NOMO-1 (cell line): ENCODE data around the gene TSSK6.
A peak's percentile ranks its signal among the peaks of the same experiment; 100 is the strongest.

Experiments used
- DNase-seq, 2 experiments: peaks; one replicate each; lab custom pipeline; 2025; ENCODE audit not compliant: unreplicated experiment in 2 of 2; lab: John Stamatoyannopoulos, UW

TSSK6 gene

DNA sequence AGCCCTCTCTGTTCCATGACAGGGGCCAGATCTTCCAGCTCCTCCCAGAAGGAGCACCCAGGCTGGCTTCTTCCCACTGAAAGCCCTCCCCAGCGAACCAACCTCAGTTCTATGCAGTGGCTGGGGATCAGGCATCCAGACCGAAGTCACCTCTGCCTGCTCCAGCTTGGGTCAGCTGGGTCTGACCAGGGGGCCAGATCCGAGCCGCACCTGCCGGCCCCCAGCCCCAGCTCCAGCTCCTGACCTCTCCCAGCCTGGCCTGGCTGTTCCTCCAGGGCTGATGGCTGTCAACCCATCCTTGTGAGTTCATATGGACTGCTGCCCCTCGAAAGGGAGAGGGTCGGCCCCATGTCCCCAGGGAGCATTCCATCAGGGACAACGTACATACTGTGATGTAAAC is 8.0 kb downstream of the TSSK6 start:
- no peak for DNase-seq

DNA sequence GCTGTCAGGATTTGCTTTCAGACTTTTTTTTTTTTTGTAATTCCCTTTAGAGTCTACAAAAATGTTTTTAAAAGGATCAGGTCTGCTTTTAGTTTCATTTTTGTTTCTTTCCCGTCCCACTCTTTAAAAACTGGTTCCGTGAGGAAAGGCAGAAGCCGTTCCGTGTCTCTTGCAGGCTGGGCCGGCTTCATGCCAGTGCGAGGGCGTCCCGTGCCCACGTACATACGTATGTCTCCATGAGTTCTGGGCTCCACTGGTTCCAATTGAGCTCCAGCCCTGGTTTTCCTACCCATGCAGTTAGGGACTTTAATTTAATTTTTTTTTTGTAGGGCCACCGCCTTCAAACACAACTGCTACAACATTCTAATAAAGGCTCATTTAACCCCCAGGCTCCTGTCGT is 8.8 kb downstream of the TSSK6 start:
- no peak for DNase-seq

DNA sequence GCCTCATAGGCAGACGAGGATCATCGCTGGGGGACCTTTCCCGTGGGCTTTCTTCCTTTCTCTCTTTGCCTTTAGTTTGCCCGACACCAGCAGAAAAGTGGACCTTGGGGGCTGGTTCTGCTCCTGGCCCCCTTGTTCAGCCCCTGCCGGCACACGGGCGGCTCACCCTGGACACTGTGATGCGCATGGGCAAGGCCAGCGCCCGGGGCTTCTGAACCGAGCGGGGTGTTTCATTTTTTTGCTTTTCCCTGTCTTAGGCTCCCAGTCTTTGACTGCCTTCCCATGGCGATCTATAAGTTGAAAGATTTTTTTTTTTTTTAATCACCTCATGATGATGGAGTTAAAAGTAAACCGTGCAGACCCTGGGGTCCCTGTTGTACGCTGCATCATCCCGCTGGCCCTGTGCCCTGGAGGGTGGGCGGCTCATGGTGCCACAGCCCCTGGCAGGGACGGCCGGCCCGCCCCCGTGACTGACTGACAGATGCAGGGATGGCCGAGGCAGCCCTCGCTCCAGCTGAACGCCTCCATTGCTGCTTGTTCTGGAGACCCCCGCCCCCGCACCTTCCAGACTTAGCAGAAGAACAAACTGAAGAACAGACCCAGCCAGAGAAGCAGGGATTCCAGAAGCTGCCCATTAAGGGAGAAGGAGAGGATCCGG is 9.6 kb downstream of the TSSK6 start:
- DNase-seq: no peak

DNA sequence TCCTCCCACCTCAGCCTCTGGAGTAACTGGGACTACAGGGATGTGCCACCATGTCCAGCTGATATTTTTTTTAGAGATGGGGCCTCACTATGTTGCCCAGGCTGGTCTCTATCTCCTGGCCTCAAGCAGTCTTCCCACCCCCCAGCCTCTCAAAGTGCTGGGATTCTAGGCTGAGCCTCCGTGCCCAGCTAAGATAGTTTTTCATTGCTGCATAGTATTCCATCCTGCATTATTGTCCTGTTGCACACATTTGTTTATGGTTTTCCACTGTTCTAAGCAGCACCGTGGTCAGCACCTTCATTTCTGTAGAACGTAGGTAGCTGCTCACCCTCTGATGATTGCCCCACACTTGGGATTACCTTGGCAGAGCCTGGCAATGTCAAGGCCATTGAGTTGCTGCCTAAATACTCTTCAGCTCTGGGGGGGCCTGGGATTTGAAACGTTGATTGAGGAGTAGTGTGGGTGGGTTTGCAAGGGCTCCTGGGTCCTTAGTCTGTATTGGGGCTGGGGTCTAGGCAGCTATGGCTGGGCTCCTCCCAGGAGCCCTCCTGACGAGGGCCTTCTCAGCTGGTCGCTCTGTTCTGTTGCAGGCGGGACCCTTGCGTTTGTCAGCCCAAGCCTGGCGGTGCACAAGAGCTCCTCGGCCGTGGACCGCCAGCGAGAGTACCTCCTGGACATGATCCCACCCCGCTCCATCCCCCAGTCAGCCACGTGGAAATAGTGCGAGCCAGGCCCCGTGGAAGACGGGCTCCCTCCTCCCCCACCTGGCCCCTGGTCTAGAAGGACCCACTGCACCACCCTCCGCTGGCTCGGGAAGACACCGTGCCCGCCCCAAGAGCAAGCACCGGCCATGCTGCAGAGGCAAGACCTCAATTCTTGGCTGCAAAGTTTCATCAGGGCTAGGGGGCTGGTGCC is 10.3 kb downstream of the TSSK6 start:
- no peak for DNase-seq

DNA sequence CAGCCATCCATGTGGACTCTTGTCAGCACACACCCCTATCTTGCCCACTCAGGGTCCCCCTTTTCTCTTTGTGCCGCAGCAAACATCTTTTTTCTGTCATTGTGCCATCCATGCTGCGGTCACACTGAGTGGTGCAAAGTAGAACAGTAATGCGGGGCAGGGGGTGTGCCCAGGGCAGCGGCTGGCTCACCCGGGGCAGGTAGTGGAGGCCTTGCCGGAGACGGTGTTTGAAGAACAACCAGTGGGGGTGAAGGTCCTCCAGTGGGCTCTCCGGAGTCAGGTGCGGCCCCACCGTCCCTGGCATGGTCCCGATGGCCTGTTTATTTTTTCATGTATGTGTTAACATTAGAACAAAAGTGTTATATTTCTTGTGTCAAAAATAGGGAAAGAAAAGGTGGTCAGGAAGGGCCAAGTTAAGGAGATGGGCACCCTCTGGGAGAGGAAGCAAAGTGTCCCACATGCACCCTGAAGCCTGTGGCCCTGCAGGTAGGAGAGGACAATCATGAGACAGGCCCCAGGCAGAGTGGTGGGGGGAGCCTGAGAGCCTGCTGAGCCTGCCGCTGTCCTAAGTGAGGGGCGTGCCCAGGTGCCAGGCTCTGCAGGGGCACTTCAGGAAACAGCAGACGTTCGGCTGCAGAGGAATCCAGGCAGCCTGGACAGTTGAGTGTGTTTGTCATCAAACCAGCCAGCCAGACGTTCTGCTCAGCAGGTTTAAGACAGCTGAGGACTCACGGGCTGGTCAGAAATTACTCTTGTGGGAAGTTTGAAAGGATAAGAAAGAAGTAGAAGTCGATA is 12.3 kb downstream of the TSSK6 start:
- DNase-seq: no peak

DNA sequence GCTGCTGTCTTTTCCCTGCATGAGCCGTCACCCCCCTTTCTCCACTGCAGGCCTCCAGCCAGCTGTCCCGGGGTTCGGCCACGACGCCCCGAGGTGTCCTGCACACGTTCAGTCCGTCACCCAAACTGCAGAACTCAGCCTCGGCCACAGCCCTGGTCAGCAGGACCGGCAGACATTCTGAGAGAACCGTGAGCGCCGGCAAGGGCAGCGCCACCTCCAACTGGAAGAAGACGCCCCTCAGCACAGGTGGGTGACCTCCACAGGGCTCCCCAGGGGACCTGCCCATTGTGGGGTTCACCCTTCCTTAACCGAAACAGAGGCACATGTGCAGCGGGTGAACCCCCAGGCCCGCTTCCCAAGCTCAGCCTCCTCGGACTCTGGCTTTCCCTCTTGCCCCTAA is 13.1 kb downstream of the TSSK6 start:
- DNase-seq: no peak

DNA sequence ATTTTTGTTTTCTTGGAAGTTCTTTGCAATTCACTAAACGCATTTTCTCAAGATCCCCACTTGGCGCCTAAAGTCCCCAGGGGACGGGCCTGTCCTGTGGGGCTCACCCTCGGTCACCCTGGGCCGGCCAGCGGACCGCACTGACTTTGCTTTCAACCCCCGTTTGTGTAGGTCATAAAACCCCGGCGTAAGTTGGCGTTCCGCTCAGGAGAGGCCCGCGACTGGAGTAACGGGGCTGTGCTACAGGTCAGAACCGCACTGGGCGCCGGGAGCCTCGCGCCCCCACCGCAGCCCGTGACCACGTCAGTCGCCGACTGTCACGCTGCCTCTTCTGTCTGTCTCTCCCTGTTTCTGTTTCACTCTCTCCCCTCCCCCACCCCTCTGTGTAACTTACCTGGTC is 13.6 kb downstream of the TSSK6 start:
- DNase-seq: no peak

DNA sequence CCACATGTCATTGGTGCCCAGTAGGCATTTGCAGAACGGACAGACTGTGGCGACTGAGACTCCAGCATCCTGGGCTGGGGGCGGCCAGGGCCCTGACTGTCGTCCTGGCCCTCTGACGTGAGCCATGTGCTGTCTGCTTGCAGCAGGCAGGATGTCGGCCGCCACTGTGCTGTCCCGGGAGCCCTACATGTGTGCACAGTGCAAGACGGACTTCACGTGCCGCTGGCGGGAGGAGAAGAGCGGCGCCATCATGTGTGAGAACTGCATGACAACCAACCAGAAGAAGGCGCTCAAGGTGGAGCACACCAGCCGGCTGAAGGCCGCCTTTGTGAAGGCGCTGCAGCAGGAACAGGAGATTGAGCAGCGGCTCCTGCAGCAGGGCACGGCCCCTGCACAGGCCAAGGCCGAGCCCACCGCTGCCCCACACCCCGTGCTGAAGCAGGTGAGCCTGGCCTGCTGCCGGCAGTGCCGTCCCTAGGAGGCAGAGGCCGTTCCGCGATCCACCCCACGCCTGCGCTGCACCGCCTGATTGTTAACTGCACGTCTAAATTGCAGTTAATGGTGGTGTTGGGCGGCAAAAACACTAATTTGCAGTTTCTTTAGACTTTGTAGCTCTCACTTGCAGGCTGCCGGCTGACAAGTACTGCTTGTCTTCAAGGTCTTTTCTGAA is 14.2 kb downstream of the TSSK6 start:
- DNase-seq: no peak

DNA sequence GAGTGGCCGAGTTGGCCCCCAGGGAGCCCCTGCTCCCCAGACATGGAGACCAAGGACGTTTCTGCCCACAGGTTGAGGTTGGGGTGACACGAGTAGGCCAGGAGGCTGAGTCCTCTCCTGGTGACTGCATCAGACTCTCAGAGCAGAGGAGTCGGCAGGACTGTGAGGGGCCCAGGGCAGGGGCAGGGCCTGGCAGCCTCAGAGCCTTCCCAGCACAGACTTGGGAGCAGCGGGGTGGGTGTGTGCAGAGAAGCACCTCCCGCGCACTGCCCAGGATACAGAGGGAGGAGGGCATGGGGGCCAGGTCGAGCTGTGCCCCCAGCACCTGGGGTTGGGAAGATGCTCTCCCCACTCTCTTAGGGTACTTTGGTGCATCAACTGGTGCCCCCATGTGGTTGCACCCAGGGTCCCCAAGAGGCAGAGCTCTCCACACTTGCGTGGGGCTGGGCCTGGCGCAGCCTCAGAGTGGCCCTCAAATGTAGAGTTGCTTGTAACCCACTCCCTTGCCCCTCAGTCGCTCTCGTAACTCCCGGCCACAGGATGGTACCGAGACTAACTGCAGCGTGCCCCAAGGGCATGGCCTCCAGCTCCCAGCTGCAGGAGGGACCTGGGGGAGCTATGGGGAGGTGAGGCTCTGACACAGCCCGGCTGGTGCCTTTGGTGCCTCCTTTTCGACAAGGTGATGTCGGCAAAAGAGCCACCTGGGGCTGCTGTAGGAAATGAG is 15.9 kb downstream of the TSSK6 start:
- DNase-seq: no peak

DNA sequence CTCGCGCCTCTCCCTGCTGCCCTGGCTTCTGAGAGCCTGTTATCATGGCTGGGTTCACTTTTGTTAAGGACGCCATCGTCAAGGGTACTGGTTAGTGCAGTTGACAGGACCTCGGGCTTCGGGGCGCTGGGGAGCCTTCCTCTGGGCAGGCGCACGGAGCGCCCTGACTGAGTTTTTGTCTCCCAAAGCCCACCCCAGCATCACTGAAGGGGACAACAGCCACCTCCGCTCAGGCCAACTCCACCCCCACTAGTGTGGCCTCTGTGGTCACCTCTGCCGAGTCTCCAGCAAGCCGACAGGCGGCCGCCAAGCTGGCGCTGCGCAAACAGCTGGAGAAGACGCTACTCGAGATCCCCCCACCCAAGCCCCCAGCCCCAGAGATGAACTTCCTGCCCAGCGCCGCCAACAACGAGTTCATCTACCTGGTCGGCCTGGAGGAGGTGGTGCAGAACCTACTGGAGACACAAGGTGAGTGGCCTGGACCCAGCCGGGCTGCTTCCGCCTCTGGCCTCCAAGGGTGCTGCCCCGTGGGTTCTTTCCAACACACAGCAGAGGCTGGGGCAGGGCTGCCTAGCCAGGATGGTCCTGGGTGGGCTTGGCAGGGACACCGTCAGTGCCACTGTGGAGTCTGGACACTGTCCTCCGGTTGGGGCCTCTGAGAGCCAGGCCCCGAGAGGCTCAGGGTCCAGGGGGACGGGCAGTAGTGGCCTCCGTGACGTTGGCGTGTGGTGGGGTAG is 16.9 kb downstream of the TSSK6 start:
- DNase-seq: no peak

DNA sequence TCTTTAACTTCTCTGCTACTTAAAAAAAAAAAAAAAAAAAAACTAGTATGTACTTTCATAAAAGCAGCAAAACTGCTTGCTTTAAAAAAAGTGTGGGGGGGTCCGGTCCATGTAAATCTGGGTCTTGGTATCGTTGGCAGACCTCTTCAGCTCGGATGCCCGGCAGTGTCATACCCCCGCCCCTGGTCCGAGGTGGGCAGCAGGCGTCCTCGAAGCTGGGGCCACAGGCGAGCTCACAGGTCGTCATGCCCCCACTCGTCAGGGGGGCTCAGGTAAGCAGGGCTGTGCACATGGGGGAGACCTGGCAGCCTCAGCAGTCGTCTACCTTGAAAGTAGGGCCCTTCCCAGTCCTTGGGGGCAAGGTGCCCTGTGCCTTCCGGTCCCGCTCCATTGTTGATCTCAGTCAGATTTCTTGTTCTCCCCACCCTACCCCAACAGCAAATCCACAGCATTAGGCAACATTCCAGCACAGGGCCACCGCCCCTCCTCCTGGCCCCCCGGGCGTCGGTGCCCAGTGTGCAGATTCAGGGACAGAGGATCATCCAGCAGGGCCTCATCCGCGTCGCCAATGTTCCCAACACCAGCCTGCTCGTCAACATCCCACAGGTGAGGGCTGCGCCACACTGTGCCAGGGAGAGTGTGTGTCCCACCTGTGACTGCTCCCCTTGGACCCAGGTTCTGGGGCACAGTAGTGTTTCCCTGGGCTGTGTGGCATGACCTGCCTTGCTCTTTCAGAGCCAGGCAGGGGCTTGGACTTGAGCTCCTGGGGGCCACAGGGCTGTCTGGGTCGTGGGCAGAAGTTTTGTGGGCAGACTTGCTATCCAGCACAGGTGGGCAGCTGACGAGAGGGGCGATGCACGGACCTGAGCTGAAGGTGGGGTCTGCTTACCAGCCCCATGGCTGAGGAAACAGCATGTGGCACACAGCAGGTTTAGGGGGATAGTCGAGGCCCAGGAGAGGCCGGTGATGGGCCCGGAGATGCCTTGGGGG is 19.4 kb downstream of the TSSK6 start:
- DNase-seq: no peak

DNA sequence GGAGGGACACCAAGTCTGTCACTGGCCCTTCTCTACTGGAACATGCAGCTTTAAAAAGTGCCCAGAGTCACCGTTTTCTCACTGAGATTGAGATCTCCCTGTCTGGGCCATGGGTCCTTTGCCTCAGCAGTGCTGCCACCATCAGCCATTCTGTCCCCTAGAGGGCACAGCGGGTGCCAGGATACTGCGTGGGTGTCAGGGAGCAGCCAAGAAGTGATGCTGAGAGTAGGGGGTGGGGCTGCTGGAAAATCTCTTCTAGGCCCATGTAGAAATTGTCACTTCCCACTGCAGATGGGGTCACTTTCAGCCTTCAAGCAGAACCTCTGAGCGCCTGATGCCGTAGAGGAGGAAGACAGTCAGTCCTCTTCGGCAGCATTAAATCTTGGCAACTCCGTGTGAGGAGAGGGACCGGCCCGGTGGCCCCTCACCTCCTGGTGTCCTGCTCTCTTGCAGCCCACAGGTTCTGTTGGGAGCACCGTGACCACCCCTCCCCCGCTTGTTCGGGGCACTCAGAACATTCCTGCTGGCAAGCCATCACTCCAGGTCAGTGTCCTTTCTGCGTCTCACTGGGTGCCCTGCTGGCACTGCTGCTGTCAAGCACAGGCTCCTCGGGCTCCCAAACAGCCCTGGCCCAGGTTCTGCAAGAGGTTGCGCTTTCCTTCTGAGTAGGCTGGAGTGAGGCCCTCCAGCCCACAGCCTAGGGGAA is 21.4 kb downstream of the TSSK6 start:
- DNase-seq: no peak

DNA sequence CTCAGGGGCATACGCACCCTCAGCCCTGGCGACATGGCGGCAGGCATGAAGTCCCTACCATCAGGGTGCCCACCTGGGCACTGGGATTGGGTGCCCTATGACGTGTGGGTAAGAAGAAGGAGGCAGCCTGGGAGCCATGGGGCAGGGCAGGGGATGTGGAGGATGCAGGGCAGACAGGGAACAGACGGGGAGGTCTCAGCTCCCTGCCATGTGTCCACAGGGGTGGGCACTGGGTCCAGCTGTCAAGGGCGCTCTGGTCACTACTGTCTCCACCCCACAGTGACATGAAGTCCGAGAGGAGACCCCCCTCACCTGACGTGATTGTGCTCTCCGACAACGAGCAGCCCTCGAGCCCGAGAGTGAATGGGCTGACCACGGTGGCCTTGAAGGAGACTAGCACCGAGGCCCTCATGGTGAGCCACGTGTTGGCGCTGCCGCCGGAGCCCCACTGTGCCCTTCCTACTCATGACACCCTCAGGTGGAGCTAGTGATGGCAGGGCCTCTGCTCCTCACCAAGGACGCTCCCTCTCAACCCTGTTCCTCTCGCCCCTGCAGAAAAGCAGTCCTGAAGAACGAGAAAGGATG is 23.2 kb downstream of the TSSK6 start:
- no peak for DNase-seq

DNA sequence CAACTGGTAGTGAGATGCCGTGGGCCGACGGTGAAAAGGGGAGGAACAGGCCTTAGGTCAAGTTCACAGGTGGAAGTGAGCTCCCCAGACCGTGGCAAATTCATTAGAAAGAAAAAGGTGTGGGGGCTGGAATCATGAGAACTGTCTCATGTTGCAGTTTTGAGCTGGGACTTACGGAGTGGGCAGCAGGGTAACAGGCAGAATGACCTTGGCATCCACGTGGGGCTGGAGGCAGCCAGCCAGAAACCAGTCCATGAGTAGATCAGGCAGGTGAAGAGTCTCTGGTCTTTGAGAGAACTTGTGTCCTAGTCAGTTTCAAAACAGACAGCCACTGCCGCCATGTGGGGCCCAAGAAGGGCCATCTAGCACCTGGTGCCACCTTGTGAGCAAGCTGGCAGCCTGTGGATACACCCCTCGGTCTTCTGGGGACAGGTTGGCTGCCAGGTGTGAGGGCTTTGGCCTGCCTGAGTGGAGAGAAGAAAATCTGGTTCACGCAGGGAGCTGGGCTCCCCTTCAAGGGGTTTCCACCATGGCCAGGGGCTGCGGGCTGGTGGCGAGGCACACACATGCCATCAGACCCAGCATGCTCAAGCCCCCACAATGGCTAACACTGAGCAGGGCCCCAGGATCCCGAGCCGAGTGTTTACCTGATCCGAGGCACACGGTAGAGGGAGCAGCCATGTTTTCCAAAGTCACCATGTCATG is 23.9 kb downstream of the TSSK6 start:
- no peak for DNase-seq

DNA sequence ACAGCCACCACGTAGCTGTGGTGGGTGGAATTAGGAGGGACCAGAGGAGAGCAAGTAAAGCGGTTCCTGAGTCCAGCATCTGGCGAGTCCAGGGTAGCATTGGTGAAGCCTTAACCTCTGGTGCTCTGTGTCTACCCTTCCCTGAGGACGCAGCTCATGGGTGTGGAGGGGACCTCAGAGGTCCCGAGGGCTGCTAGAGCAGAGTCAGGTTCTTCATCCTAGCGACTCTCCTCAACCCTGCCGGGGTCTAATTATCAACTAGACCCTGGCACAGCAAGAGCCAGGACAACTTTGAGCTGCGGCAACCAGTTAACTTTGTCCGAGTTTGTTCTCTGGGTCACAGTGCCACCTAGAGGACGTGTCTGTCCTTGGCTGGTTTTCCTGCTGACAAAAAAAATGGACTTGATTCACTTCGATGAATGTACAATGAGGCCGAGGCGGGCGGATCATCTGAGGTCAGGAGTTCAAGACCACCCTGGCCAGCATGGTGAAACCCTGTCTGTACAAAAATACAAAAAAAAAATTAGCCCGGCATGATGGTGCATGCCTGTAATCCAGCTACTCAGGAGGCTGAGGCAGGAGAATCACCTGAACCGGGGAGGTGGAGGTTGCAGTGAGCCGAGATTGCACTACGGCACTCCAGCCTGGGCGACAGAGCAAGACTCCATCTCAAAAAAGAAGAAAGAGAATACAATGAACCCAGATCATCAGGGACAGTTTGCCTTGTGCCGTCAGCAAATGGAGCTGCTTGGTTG is 25.0 kb downstream of the TSSK6 start:
- DNase-seq: peak; percentile 23 to 73

DNA sequence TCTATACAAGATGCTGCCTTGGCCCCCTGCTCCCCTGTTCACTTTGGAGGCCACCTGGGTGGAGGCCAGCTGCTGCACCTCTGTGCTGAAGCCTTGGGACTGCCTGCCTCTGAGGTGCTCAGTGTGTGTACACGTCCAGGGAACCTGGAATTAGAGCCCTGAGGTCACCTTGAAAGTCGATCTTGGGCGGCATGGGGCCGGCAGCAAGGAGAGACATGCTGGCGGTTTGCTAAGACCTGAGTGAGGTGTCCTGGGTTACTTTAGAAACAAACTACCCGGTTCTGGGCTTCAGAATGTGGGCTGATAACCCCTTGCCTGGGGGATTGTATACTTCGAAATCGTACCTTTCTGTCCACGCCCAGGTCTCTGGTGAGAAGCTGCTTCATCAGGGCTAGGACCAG is 25.5 kb downstream of the TSSK6 start:
- DNase-seq: no peak
